Thoracic aorta (tissue), 2 donors: ENCODE data around the gene GATA6. TPM values are rescaled to one million over a fixed set of nuclear protein-coding genes. Genes with fewer than 3 reads are reported as not detected.

Experiments used
- ATAC-seq: fragments of 150-250 bp; one replicate; pipeline ENCODE4 v1.8.0; 2017; ENCODE audit warnings: low read depth; ENCODE audit not compliant: insufficient number of reproducible peaks, low FRiP score
- DNase-seq: peaks from one replicate; pipeline ENCODE4 v3.0.0-alpha.2; 2020; ENCODE audit warnings: low spot score
- H3K27ac ChIP-seq, 2 donors: fragments of 200-600 bp; sonication (generic); 1 replicate in 1 of 2; 2 replicates in 1 of 2; pipeline ENCODE4 v1.5.1; 2016; ENCODE audit warnings: mild to moderate bottlenecking in 2 of 2, moderate library complexity in 2 of 2
- H3K27me3 ChIP-seq: fragments of 200-600 bp; sonication (generic); replicated peaks from 2 replicates; pipeline ENCODE4 v1.6.0; 2016; ENCODE audit warnings: mild to moderate bottlenecking; ENCODE audit not compliant: insufficient read depth
- H3K36me3 ChIP-seq: fragments of 200-600 bp; sonication (generic); one replicate; pipeline ENCODE4 v1.5.1; 2016
- H3K4me1 ChIP-seq, 2 donors: fragments of 200-600 bp; sonication (generic); 1 replicate in 1 of 2; 2 replicates in 1 of 2; pipeline versions ENCODE4 v1.5.1 to v1.6.0; 2016; ENCODE audit warnings: low read depth in 2 of 2, mild to moderate bottlenecking in 1 of 2; ENCODE audit not compliant: control insufficient read depth in 1 of 2
- H3K4me3 ChIP-seq: fragments of 200-600 bp; sonication (generic); 2 replicates; pipeline ENCODE4 v1.5.1; 2016; ENCODE audit warnings: mild to moderate bottlenecking
- H3K9me3 ChIP-seq: fragments of 200-600 bp; sonication (generic); 2 replicates; pipeline ENCODE4 v1.5.1; 2016
- CTCF ChIP-seq: fragments of 200-600 bp; sonication (generic); IDR thresholded peaks from one replicate; pipeline ENCODE4 v1.5.1; 2019; ENCODE audit warnings: antibody characterized with exemption
- total RNA-seq, 2 donors: library from RNA; depleted of rRNA; stranded (reverse); fragments of >200 nt; gene quantifications; one replicate each; pipeline versions ENCODE4 v1.1.0 to v1.2.3, GENCODE V29; 2016

GATA6 gene
- total RNA-seq, 2 donors from 2014 or later: 92.7 to 92.8 TPM

GRCh38 chr18:22199005-22199404 is 29.6 kb downstream of the GATA6 start:
- no peak for ATAC-seq
- DNase-seq: no peak
- TF ChIP-seq CTCF: no peak
- Histone ChIP-seq H3K9me3 (no peaks in the 10 kb centered on the region), H3K36me3 (peaks cover 10% of the 10 kb centered on the region), H3K27ac (peak overlapping the region; percentile 69 to 86), H3K4me1 (peaks cover 50 to 94% of the 10 kb centered on the region in 2 donors), H3K27me3 (no peaks in the 10 kb centered on the region), H3K4me3 (no peak overlapping the region)

GRCh38 chr18:22200611-22201225 is 31.3 kb downstream of the GATA6 start:
- Histone ChIP-seq H3K4me3 (peak overlapping the region; percentile 52), H3K4me1 (peaks cover 48 to 93% of the 10 kb centered on the region in 2 donors), H3K27me3 (no peaks in the 10 kb centered on the region), H3K27ac (peak overlapping the region; percentile 6 to 86), H3K9me3 (no peaks in the 10 kb centered on the region), H3K36me3 (peaks cover 10% of the 10 kb centered on the region)
- ATAC-seq (no peak), DNase-seq (no peak)
- no peak for TF ChIP-seq CTCF

- Histone ChIP-seq H3K36me3 (peaks cover 10% of the 10 kb centered on the region), H3K9me3 (no peaks in the 10 kb centered on the region), H3K4me1 (peaks cover 30 to 86% of the 10 kb centered on the region in 2 donors), H3K27ac (no peak overlapping the region), H3K27me3 (no peaks in the 10 kb centered on the region), H3K4me3 (no peak overlapping the region)
- no peak for TF ChIP-seq CTCF
- ATAC-seq (no peak), DNase-seq (no peak)
Observed at GRCh38 chr18:22203035-22203434, 33.6 kb downstream of the GATA6 start.

- Histone ChIP-seq H3K4me3 (no peak overlapping the region), H3K4me1 (peaks cover 24 to 80% of the 10 kb centered on the region in 2 donors), H3K27me3 (no peaks in the 10 kb centered on the region), H3K9me3 (no peaks in the 10 kb centered on the region), H3K27ac (peak overlapping the region in 1 of 2 donors; percentile 72), H3K36me3 (peaks cover 10% of the 10 kb centered on the region)
- no peak for TF ChIP-seq CTCF
- ATAC-seq: no peak
- no peak for DNase-seq
Observed at GRCh38 chr18:22203536-22204213, 34.3 kb downstream of the GATA6 start.

GRCh38 chr18:22204214-22204536 is 34.8 kb downstream of the GATA6 start:
- Histone ChIP-seq H3K4me3 (no peak overlapping the region), H3K27me3 (no peaks in the 10 kb centered on the region), H3K4me1 (peaks cover 22 to 76% of the 10 kb centered on the region in 2 donors), H3K36me3 (peaks cover 10% of the 10 kb centered on the region), H3K27ac (peak overlapping the region; percentile 3 to 72), H3K9me3 (no peaks in the 10 kb centered on the region)
- DNase-seq (no peak), ATAC-seq (no peak)
- TF ChIP-seq CTCF: no peak
